H1 (cell line): ENCODE measurements around the gene CCDC15. TPM values are rescaled to one million over a fixed set of nuclear protein-coding genes. Genes with fewer than 3 reads are reported as not detected.

Source experiments
- CTCF ChIA-PET: fragments of 300-600 bp; sonication (Branson Sonifier 250); formaldehyde crosslinking; loops from one replicate; lab custom pipeline; 2021; ENCODE audit not compliant: partially characterized antibody; lab: Charles Lee
- POLR2A ChIA-PET: fragments of 300-600 bp; sonication (Branson Sonifier 250); formaldehyde crosslinking; loops from one replicate; lab custom pipeline; 2021; ENCODE audit warnings: inconsistent platforms; ENCODE audit not compliant: partially characterized antibody; lab: Charles Lee
- DNase-seq, 2 experiments: peaks; one replicate each; pipeline versions ENCODE4 v3.0.0 to v3.0.0-alpha.2; 2010 to 2022; ENCODE audit warnings: low spot score in 2 of 2, low read depth in 1 of 2, mixed read lengths in 1 of 2
- FAIRE-seq: peaks from 2 replicates; lab custom pipeline; 2011; peaks lifted over from hg19 to GRCh38; lab: Jason Lieb, UNC
- H2AFZ ChIP-seq: 2 replicates; pipeline ENCODE4 v1.8.1; 2012; ENCODE audit warnings: low read length, inconsistent platforms
- H2AK5ac ChIP-seq: 2 replicates; pipeline ENCODE4 v1.6.1; 2013; ENCODE audit warnings: low read depth, low read length
- H2BK120ac ChIP-seq: replicated peaks from 2 replicates; pipeline ENCODE3; 2013; ENCODE audit warnings: low read depth, low read length, inconsistent platforms
- H2BK12ac ChIP-seq: 2 replicates; pipeline ENCODE4 v1.6.1; 2013; ENCODE audit warnings: low read depth, low read length
- H2BK15ac ChIP-seq: 2 replicates; pipeline ENCODE4 v1.6.1; 2013; ENCODE audit warnings: low read length
- H2BK20ac ChIP-seq: 2 replicates; pipeline ENCODE4 v1.6.1; 2013; ENCODE audit warnings: low read length
- H2BK5ac ChIP-seq: 2 replicates; pipeline ENCODE4 v1.6.1; 2013; ENCODE audit warnings: low read depth, low read length
- H3K14ac ChIP-seq: 2 replicates; pipeline ENCODE4 v1.6.1; 2013; ENCODE audit warnings: inconsistent platforms; ENCODE audit not compliant: insufficient read length
- H3K18ac ChIP-seq: 2 replicates; pipeline ENCODE4 v1.6.1; 2013; ENCODE audit warnings: low read length; ENCODE audit errors: extremely low read depth
- H3K23ac ChIP-seq: 2 replicates; pipeline ENCODE4 v1.6.1; 2013; ENCODE audit warnings: inconsistent platforms; ENCODE audit not compliant: insufficient read length
- H3K23me2 ChIP-seq: 2 replicates; pipeline ENCODE4 v1.6.1; 2013; ENCODE audit warnings: low read depth, low read length
- H3K27ac ChIP-seq: 2 replicates; pipeline ENCODE4 v1.6.1; 2011; ENCODE audit warnings: low read depth, low read length, inconsistent platforms
- H3K27me3 ChIP-seq, 4 experiments: replicated peaks in 1 of 4; 1 replicate in 1 of 4; 2 replicates in 3 of 4; pipeline versions ENCODE4 v1.6.1 to v1.8.1; 2011 to 2013; ENCODE audit warnings: low read length in 3 of 4, mild to moderate bottlenecking in 3 of 4, inconsistent platforms in 2 of 4, mixed read lengths in 2 of 4, moderate library complexity in 1 of 4; ENCODE audit not compliant: control insufficient read depth in 3 of 4, insufficient read depth in 3 of 4; ENCODE audit errors: extremely low read depth in 1 of 4
- H3K36me3 ChIP-seq, 4 experiments: 2 replicates each; pipeline versions ENCODE4 v1.6.1 to v1.8.1; 2011 to 2013; ENCODE audit warnings: mild to moderate bottlenecking in 4 of 4, low read length in 3 of 4, moderate library complexity in 2 of 4, control low read depth in 1 of 4, inconsistent platforms in 1 of 4; ENCODE audit not compliant: insufficient read depth in 4 of 4, control insufficient read depth in 2 of 4
- H3K4ac ChIP-seq: replicated peaks from 2 replicates; pipeline ENCODE3; 2013; ENCODE audit warnings: low read length, low read depth, mixed read lengths, inconsistent platforms; ENCODE audit not compliant: insufficient read length
- H3K4me1 ChIP-seq, 4 experiments: replicated peaks in 1 of 4; 1 replicate in 1 of 4; 2 replicates in 3 of 4; pipeline versions ENCODE4 v1.6.1 to v1.8.1; 2011 to 2013; ENCODE audit warnings: low read length in 3 of 4, inconsistent platforms in 2 of 4, mixed read lengths in 1 of 4; ENCODE audit not compliant: insufficient read depth in 4 of 4, control insufficient read depth in 3 of 4
- H3K4me2 ChIP-seq, 2 experiments: 2 replicates each; pipeline versions ENCODE4 v1.6.1 to v1.8.1; 2011 to 2013; ENCODE audit warnings: low read depth in 2 of 2, low read length in 2 of 2, control low read depth in 1 of 2, inconsistent platforms in 1 of 2, mild to moderate bottlenecking in 1 of 2; ENCODE audit not compliant: insufficient read depth in 1 of 2
- H3K4me3 ChIP-seq, 4 experiments: fragments of 200-600, 300-600 bp in 1 of 4; sonication (generic), shearing (Covaris generic), sonication (Bioruptor Twin) in 1 of 4; 2 replicates each; pipeline versions ENCODE4 v1.5.1 to v1.8.1; 2011 to 2016; ENCODE audit warnings: low read length in 4 of 4, low read depth in 3 of 4, control low read depth in 2 of 4, inconsistent platforms in 2 of 4, mild to moderate bottlenecking in 2 of 4, mixed read lengths in 1 of 4, moderate library complexity in 1 of 4; ENCODE audit not compliant: insufficient read depth in 2 of 4; ENCODE audit errors: extremely low read depth in 1 of 4
- H3K56ac ChIP-seq: replicated peaks from 2 replicates; pipeline ENCODE3; 2013; ENCODE audit warnings: low read depth, mild to moderate bottlenecking, mixed read lengths, low read length, inconsistent platforms; ENCODE audit not compliant: insufficient read length
- H3K79me1 ChIP-seq: 2 replicates; pipeline ENCODE4 v1.6.1; 2013; ENCODE audit warnings: low read depth, low read length, control low read depth
- H3K79me2 ChIP-seq, 2 experiments: 2 replicates each; pipeline versions ENCODE4 v1.6.1 to v1.8.1; 2012 to 2013; ENCODE audit warnings: low read length in 2 of 2, mild to moderate bottlenecking in 2 of 2, inconsistent platforms in 1 of 2; ENCODE audit not compliant: insufficient read depth in 2 of 2, control insufficient read depth in 1 of 2
- H3K9ac ChIP-seq, 4 experiments: replicated peaks in 1 of 4; 1 replicate in 1 of 4; 2 replicates in 3 of 4; pipeline versions ENCODE4 v1.6.1 to v1.8.1; 2011 to 2013; ENCODE audit warnings: low read depth in 3 of 4, low read length in 3 of 4, control low read depth in 2 of 4, mild to moderate bottlenecking in 2 of 4, moderate library complexity in 2 of 4, inconsistent platforms in 1 of 4; ENCODE audit errors: extremely low read depth in 1 of 4
- H3K9me3 ChIP-seq, 2 experiments: 2 replicates each; pipeline versions ENCODE4 v1.6.1 to v1.8.1; 2012 to 2013; ENCODE audit warnings: mild to moderate bottlenecking in 2 of 2, moderate library complexity in 2 of 2, control low read depth in 1 of 2, inconsistent platforms in 1 of 2, low read depth in 1 of 2, low read length in 1 of 2, mixed read lengths in 1 of 2; ENCODE audit not compliant: insufficient read depth in 2 of 2
- H4K20me1 ChIP-seq, 2 experiments: replicated peaks in 1 of 2; 2 replicates each; pipeline versions ENCODE3 to v1.8.1; 2011 to 2013; ENCODE audit warnings: inconsistent platforms in 2 of 2, low read length in 2 of 2, mild to moderate bottlenecking in 1 of 2; ENCODE audit not compliant: insufficient read depth in 2 of 2, control insufficient read depth in 1 of 2
- H4K5ac ChIP-seq: 2 replicates; pipeline ENCODE4 v1.6.1; 2013; ENCODE audit warnings: low read length, low read depth, mixed read lengths, inconsistent platforms; ENCODE audit not compliant: insufficient read length
- H4K8ac ChIP-seq: 2 replicates; pipeline ENCODE4 v1.8.0; 2013; ENCODE audit warnings: mild to moderate bottlenecking, moderate library complexity, low read length, inconsistent platforms; ENCODE audit not compliant: insufficient read depth; ENCODE audit errors: extremely low read depth
- H4K91ac ChIP-seq: replicated peaks from 2 replicates; pipeline ENCODE3; 2013; ENCODE audit warnings: low read length, mixed read lengths, inconsistent platforms; ENCODE audit not compliant: insufficient read length
- BCL11A ChIP-seq, 2 experiments: IDR thresholded peaks; one replicate each; pipeline ENCODE4 v1.6.1; 2011; ENCODE audit warnings: low read depth in 2 of 2, low read length in 2 of 2, mild to moderate bottlenecking in 2 of 2
- EZH2 ChIP-seq: fragments of 200-600 bp; sonication (generic); IDR thresholded peaks from 2 replicates; pipeline ENCODE4 v1.7.1; 2012; ENCODE audit warnings: low read depth, mild to moderate bottlenecking, moderate library complexity, low read length, inconsistent platforms; ENCODE audit not compliant: severe bottlenecking
- POU5F1 ChIP-seq: IDR thresholded peaks from 2 replicates; pipeline ENCODE4 v1.6.1; 2011; ENCODE audit warnings: low read depth, mild to moderate bottlenecking, low read length, moderate library complexity
- USF2 ChIP-seq: IDR thresholded peaks from 2 replicates; pipeline ENCODE4 v1.6.1; 2011; ENCODE audit warnings: low read length, improper control_type of control experiment
- WGBS, 2 experiments: shearing (Covaris generic) in 1 of 2; methylation state at CpG; one replicate each; pipeline versions ENCODE4 v1.1.6 to v1.1.7; 2013 to 2015; ENCODE audit warnings: low lambda C conversion rate in 2 of 2, mixed read lengths in 2 of 2, inconsistent platforms in 1 of 2, low coverage in 1 of 2, missing lambda C conversion rate in 1 of 2; ENCODE audit not compliant: insufficient replicate concordance in 2 of 2, insufficient coverage in 1 of 2, insufficient read length in 1 of 2; ENCODE audit errors: extremely low coverage in 1 of 2, missing lambda C conversion rate in 1 of 2; 5-methylcytosine and 5-hydroxymethylcytosine counted together
- polyA plus RNA-seq, 7 experiments: library from polyadenylated mRNA; depleted of rRNA in 3 of 7; stranded (reverse) in 5 of 7; unstranded in 2 of 7; fragments of >200 nt in 5 of 7; fragments of 200-250 nt in 2 of 7; gene quantifications; 1 replicate in 5 of 7; 2 replicates in 1 of 7; 4 replicates in 1 of 7; pipeline versions ENCODE4 v1.2.1 to v1.2.3, GENCODE V29; 2011 to 2013; ENCODE audit warnings: missing spikeins in 2 of 7, mixed read lengths in 2 of 7
- total RNA-seq: library from RNA; stranded (reverse); fragmentation: NEBNext Ultra II Directional; extraction: Animal tissue kit (Norgen Biotek cat#: 25700); gene quantifications from 2 replicates; pipeline ENCODE4 v1.2.1, GENCODE V29; 2021

Gene CCDC15
- total and polyA plus RNA-seq, 2 of the 8 experiments (the other 6 are each of a cell fraction or from before 2014, with no cell fraction given): 1.5 to 3.1 TPM

DNA sequence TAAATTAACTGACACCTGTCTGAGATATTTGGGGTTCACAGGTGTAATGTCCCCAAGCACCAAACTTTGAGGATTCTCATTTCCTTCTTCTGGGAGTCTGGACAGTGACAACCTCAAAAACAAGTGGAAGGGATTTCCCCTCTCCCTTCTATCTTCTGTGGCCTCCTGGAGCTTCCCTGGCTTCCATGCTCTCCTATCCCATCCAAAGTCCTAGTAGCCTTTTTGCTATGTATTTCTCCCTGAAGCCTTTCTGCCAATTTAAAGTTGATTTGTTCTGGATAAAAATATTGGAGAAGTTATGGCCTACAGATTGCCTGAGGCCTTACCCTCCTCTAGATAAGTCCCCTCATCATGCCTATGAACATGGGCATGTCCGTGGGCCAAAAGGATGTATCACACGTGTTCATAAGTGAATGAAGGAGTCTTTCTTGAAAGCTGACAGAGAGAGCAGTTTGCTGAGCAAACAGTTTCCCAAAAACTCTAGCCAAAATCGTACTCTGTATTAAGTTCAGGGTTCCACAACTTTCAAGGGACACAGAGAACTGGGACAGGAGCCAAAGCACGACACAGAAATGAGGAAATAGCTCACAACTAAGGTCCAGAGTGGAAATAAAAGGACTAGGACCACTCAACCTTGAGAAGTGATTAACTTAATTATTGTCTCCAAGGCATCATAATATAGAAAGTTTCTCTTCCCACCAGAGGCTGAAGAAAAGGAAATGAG is 24.9 kb upstream of the CCDC15 start:
- Histone ChIP-seq H4K20me1 (no peaks in the 10 kb centered on the region), H3K4me2 (no peak overlapping the region), H4K5ac (no peak overlapping the region), H2BK12ac (no peak overlapping the region), H3K14ac (no peak overlapping the region), H3K36me3 (no peaks in the 10 kb centered on the region), H2AFZ (no peak overlapping the region), H2BK5ac (no peak overlapping the region), H3K9ac (no peak overlapping the region), H3K4ac (no peak overlapping the region), H3K56ac (no peak overlapping the region), H3K79me1 (no peaks in the 10 kb centered on the region), H2BK15ac (no peak overlapping the region), H3K23me2 (no peaks in the 10 kb centered on the region; the same call in 1 of the 2 replicates), H3K23ac (no peak overlapping the region), H3K27me3 (peaks cover 0 to 8% (median 1%) of the 10 kb centered on the region in 4 experiments; a peak in 3 of 7 replicates), H3K18ac (no peak overlapping the region), H2AK5ac (no peak overlapping the region), H2BK120ac (no peak overlapping the region), H3K4me1 (no peaks in the 10 kb centered on the region), H2BK20ac (no peak overlapping the region), H4K8ac (no peak overlapping the region), H3K4me3 (no peak overlapping the region), H3K27ac (no peak overlapping the region), H3K79me2 (no peaks in the 10 kb centered on the region), H3K9me3 (no peaks in the 10 kb centered on the region), H4K91ac (no peak overlapping the region)
- ChIA-PET CTCF (interaction anchor here (1.1 to 1.4 kb wide), 2 partner anchors 8 to 504 kb away, joined by 3 to 4 read pairs; no protein-coding TSS in a partner anchor), POLR2A (no interaction called here)
- DNase-seq (no peak), FAIRE-seq (no peak)
- WGBS, 2 experiments: 72% methylated on average over 4 of the region's 4 CpGs; no CpG with 5 or more reads in 1 of the 2 experiments
- TF ChIP-seq POU5F1: no peak
- no peak for TF ChIP-seq USF2
- TF ChIP-seq EZH2: no peak
- no peak for TF ChIP-seq BCL11A (IDR thresholded peaks at IDR 0.05; ENCODE audit: low read depth in 2 of 2, low read length in 2 of 2)
